SK-N-SH treated with all-trans-retinoic acid at 6 μM for 48 hours (cell line): ENCODE measurements around the gene CALN1.

Experiments
- ATAC-seq: fragments of 200-7000 bp; cut with Tn5 transposase; 3 replicates; pipeline ENCODE4 v1.9.1; 2020; ENCODE audit warnings: mild to moderate bottlenecking, moderate library complexity
- BACH2 ChIP-seq: fragments of 250-450 bp; sonication (Bioruptor Pico); IDR thresholded peaks from 2 replicates; pipeline ENCODE4 v1.9.0; 2021; ENCODE audit warnings: mild to moderate bottlenecking, borderline replicate concordance
- CSDC2 ChIP-seq: fragments of 250-450 bp; sonication (Bioruptor Pico); IDR thresholded peaks from 2 replicates; pipeline ENCODE4 v1.5.0; 2020; ENCODE audit warnings: mild to moderate bottlenecking, moderate library complexity
- ESRRG ChIP-seq: fragments of 250-450 bp; sonication (Bioruptor Pico); IDR thresholded peaks from 2 replicates; pipeline ENCODE4 v1.6.1; 2021; ENCODE audit warnings: mild to moderate bottlenecking
- GLIS3 ChIP-seq: fragments of 250-450 bp; sonication (Bioruptor Pico); IDR thresholded peaks from 2 replicates; pipeline ENCODE4 v1.5.0; 2020; ENCODE audit warnings: mild to moderate bottlenecking, moderate library complexity
- OSR1 ChIP-seq: fragments of 250-450 bp; sonication (Bioruptor Pico); IDR thresholded peaks from 2 replicates; pipeline ENCODE4 v1.8.0; 2022; ENCODE audit warnings: moderate library complexity, mild to moderate bottlenecking, inconsistent platforms
- PPARA ChIP-seq: fragments of 250-450 bp; sonication (Bioruptor Pico); IDR thresholded peaks from 2 replicates; pipeline ENCODE4 v1.5.0; 2020; ENCODE audit warnings: mild to moderate bottlenecking, borderline replicate concordance
- RARB ChIP-seq: fragments of 250-450 bp; sonication (Bioruptor Pico); IDR thresholded peaks from 2 replicates; pipeline ENCODE4 v1.8.0; 2021; ENCODE audit warnings: mild to moderate bottlenecking, moderate library complexity
- SNAI2 ChIP-seq: fragments of 250-450 bp; sonication (Bioruptor Pico); IDR thresholded peaks from 2 replicates; pipeline ENCODE4 v1.5.0; 2020; ENCODE audit warnings: mild to moderate bottlenecking, moderate library complexity
- TCF4 ChIP-seq: fragments of 250-450 bp; sonication (Bioruptor Pico); IDR thresholded peaks from 2 replicates; pipeline ENCODE4 v1.8.0; 2021; ENCODE audit warnings: mild to moderate bottlenecking, moderate library complexity, borderline replicate concordance
- TOX ChIP-seq: fragments of 250-450 bp; sonication (Bioruptor Pico); IDR thresholded peaks from 2 replicates; pipeline ENCODE4 v1.8.0; 2021; ENCODE audit warnings: mild to moderate bottlenecking, moderate library complexity, borderline replicate concordance
- ZC3H10 ChIP-seq: fragments of 250-450 bp; sonication (Bioruptor Pico); IDR thresholded peaks from 2 replicates; pipeline ENCODE4 v1.5.1; 2021; ENCODE audit warnings: mild to moderate bottlenecking, moderate library complexity
- ZFP3 ChIP-seq: fragments of 250-450 bp; sonication (Bioruptor Pico); IDR thresholded peaks from 2 replicates; pipeline ENCODE4 v1.5.0; 2020; ENCODE audit warnings: mild to moderate bottlenecking, moderate library complexity
- ZFP30 ChIP-seq: fragments of 450-650 bp; formaldehyde crosslinking; IDR thresholded peaks from 2 replicates; pipeline ENCODE4 v1.5.0; 2022; ENCODE audit warnings: mild to moderate bottlenecking, moderate library complexity
- ZNF565 ChIP-seq: fragments of 450-650 bp; formaldehyde crosslinking; conservative IDR thresholded peaks from 2 replicates; pipeline ENCODE4 v1.5.0; 2020; ENCODE audit warnings: low read depth, mild to moderate bottlenecking, moderate library complexity
- ZNF70 ChIP-seq: fragments of 450-650 bp; formaldehyde crosslinking; IDR thresholded peaks from 2 replicates; pipeline ENCODE4 v1.5.0; 2020; ENCODE audit warnings: mild to moderate bottlenecking, moderate library complexity
- ZNF8 ChIP-seq: fragments of 450-650 bp; formaldehyde crosslinking; IDR thresholded peaks from 2 replicates; pipeline ENCODE4 v1.5.0; 2020; ENCODE audit warnings: mild to moderate bottlenecking, moderate library complexity
- TF ChIP-seq, protein P1 (sequence below): fragments of 250-450 bp; sonication (Bioruptor Pico); IDR thresholded peaks from 2 replicates; pipeline ENCODE4 v1.5.0; 2020; ENCODE audit warnings: mild to moderate bottlenecking, moderate library complexity
- TF ChIP-seq, protein P2 (sequence below): fragments of 250-450 bp; sonication (Bioruptor Pico); IDR thresholded peaks from 2 replicates; pipeline ENCODE4 v1.8.0; 2021; ENCODE audit warnings: low read depth, mild to moderate bottlenecking, moderate library complexity, borderline replicate concordance
- TF ChIP-seq, protein P3 (sequence below): fragments of 250-450 bp; sonication (Bioruptor Pico); IDR thresholded peaks from 2 replicates; pipeline ENCODE4 v1.5.1; 2021; ENCODE audit warnings: mild to moderate bottlenecking, moderate library complexity
- TF ChIP-seq, protein P4 (sequence below): fragments of 250-450 bp; sonication (Bioruptor Pico); IDR thresholded peaks from 2 replicates; pipeline ENCODE4 v1.8.0; 2020; ENCODE audit warnings: mild to moderate bottlenecking, moderate library complexity, borderline replicate concordance

CALN1 gene

DNA sequence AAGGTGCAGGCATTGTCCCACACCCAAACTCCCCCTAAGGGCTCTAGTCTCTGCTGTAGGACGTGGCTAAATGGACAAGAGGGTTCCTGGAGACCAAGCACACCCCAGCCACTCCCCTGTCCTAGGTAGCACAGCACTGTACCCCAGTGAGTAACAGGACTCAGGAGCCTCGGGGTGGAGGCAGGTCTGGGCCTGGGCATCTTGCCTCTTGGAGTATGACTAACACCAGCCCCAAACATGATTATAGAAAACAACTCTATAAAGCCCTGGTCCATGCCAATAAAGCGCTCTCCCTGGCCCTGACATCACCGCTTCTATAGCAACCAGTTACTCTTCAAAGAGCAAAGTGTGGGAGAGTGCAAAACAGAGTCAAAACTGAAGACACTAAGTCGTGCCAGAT is 195.0 kb downstream of the CALN1 start:
- no peak for ATAC-seq
- TF ChIP-seq BACH2 (CRISPR knock-in tag): no peak
- TF ChIP-seq ESRRG: no peak
- TF ChIP-seq RARB (CRISPR knock-in tag): no peak
- TF ChIP-seq ZNF565 (CRISPR knock-in tag): no peak
- no peak for TF ChIP-seq TCF4 (CRISPR knock-in tag)
- no peak for TF ChIP-seq SNAI2 (CRISPR knock-in tag)

DNA sequence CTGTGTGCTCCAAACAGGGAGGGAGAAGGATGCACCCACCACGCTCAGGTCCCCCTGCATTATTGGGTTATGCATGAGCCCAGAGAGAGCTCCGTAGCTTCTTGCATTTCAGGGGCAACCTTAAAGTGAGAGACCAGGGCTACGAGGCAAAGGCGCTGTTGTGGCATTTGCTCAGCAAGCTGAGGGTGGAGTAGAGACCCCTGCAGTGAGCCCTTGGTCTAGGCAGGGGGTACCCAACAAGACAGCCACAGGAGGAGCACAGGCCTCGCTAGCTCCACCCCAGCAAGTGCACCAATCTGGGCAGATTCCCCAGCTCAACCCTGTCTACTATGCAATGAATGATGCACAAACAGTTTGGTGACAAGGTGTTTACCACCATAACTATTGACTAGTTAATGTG is 198.4 kb downstream of the CALN1 start:
- no peak for TF ChIP-seq ZFP30
- no peak for TF ChIP-seq GLIS3 (CRISPR knock-in tag)
- TF ChIP-seq ZNF70 (CRISPR knock-in tag): no peak
- no peak for TF ChIP-seq TOX (CRISPR knock-in tag)
- TF ChIP-seq, protein P1, sequence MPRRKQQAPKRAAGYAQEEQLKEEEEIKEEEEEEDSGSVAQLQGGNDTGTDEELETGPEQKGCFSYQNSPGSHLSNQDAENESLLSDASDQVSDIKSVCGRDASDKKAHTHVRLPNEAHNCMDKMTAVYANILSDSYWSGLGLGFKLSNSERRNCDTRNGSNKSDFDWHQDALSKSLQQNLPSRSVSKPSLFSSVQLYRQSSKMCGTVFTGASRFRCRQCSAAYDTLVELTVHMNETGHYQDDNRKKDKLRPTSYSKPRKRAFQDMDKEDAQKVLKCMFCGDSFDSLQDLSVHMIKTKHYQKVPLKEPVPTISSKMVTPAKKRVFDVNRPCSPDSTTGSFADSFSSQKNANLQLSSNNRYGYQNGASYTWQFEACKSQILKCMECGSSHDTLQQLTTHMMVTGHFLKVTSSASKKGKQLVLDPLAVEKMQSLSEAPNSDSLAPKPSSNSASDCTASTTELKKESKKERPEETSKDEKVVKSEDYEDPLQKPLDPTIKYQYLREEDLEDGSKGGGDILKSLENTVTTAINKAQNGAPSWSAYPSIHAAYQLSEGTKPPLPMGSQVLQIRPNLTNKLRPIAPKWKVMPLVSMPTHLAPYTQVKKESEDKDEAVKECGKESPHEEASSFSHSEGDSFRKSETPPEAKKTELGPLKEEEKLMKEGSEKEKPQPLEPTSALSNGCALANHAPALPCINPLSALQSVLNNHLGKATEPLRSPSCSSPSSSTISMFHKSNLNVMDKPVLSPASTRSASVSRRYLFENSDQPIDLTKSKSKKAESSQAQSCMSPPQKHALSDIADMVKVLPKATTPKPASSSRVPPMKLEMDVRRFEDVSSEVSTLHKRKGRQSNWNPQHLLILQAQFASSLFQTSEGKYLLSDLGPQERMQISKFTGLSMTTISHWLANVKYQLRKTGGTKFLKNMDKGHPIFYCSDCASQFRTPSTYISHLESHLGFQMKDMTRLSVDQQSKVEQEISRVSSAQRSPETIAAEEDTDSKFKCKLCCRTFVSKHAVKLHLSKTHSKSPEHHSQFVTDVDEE (CRISPR knock-in tag): no peak
- no peak for TF ChIP-seq ZNF8 (CRISPR knock-in tag)
- no peak for TF ChIP-seq SNAI2 (CRISPR knock-in tag)
- TF ChIP-seq ZFP3 (CRISPR knock-in tag): no peak
- TF ChIP-seq, all 23 proteins: peak for 0
- ATAC-seq: no peak

DNA sequence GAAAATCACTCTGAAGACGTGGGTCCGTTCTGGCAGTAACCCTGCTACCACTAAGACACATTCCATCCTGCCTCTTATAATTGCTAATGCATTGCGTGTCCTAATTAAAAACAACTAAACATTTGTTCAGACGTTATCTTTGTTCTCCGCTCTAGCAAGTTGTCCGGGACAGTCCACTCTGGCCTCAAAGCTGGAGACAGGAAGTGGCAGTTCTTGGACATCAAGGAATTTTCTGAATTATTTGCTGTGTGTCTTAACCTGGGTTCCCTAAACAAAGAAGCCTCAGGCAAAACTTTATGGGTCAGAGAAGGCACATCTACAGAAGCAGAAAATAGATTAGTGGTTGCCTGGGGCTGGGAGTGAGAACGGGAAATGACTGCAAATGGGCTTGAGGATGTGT is 199.1 kb downstream of the CALN1 start:
- no peak for ATAC-seq
- TF ChIP-seq OSR1 (CRISPR knock-in tag) (no peak), ZNF565 (CRISPR knock-in tag) (no peak), ZNF8 (CRISPR knock-in tag) (no peak), TCF4 (CRISPR knock-in tag) (no peak), PPARA (CRISPR knock-in tag) (no peak), BACH2 (CRISPR knock-in tag) (no peak), ZNF70 (CRISPR knock-in tag) (no peak), ESRRG (no peak), CSDC2 (no peak), ZC3H10 (CRISPR knock-in tag) (no peak)
- TF ChIP-seq, protein P2, sequence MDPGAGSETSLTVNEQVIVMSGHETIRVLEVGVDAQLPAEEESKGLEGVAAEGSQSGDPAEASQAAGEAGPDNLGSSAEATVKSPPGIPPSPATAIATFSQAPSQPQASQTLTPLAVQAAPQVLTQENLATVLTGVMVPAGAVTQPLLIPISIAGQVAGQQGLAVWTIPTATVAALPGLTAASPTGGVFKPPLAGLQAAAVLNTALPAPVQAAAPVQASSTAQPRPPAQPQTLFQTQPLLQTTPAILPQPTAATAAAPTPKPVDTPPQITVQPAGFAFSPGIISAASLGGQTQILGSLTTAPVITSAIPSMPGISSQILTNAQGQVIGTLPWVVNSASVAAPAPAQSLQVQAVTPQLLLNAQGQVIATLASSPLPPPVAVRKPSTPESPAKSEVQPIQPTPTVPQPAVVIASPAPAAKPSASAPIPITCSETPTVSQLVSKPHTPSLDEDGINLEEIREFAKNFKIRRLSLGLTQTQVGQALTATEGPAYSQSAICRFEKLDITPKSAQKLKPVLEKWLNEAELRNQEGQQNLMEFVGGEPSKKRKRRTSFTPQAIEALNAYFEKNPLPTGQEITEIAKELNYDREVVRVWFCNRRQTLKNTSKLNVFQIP (CRISPR knock-in tag): no peak
- TF ChIP-seq, protein P3, sequence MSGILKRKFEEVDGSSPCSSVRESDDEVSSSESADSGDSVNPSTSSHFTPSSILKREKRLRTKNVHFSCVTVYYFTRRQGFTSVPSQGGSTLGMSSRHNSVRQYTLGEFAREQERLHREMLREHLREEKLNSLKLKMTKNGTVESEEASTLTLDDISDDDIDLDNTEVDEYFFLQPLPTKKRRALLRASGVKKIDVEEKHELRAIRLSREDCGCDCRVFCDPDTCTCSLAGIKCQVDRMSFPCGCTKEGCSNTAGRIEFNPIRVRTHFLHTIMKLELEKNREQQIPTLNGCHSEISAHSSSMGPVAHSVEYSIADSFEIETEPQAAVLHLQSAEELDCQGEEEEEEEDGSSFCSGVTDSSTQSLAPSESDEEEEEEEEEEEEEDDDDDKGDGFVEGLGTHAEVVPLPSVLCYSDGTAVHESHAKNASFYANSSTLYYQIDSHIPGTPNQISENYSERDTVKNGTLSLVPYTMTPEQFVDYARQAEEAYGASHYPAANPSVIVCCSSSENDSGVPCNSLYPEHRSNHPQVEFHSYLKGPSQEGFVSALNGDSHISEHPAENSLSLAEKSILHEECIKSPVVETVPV (CRISPR knock-in tag): no peak
- TF ChIP-seq, protein P4, sequence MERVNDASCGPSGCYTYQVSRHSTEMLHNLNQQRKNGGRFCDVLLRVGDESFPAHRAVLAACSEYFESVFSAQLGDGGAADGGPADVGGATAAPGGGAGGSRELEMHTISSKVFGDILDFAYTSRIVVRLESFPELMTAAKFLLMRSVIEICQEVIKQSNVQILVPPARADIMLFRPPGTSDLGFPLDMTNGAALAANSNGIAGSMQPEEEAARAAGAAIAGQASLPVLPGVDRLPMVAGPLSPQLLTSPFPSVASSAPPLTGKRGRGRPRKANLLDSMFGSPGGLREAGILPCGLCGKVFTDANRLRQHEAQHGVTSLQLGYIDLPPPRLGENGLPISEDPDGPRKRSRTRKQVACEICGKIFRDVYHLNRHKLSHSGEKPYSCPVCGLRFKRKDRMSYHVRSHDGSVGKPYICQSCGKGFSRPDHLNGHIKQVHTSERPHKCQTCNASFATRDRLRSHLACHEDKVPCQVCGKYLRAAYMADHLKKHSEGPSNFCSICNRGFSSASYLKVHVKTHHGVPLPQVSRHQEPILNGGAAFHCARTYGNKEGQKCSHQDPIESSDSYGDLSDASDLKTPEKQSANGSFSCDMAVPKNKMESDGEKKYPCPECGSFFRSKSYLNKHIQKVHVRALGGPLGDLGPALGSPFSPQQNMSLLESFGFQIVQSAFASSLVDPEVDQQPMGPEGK (CRISPR knock-in tag): no peak
- TF ChIP-seq, protein P1 (CRISPR knock-in tag): no peak
- TF ChIP-seq, all 23 proteins: peak for 0
